Measurements from ENCODE around the gene CDAN1.

- TF ChIP-seq CTCF (conservative IDR thresholded peaks at IDR 0.05 in 1 of 2, IDR thresholded peaks at IDR 0.05 in 1 of 2; ENCODE audit: extremely low read depth in 1 of 2, insufficient read depth in 1 of 2, low read depth in 1 of 2, low read length in 2 of 2), result no peak
- no peak for TF ChIP-seq EZH2 (IDR thresholded peaks at IDR 0.05; ENCODE audit: borderline replicate concordance, low read length)
Measured at GRCh38 chr15:42726114-42726513, 10.8 kb downstream of the CDAN1 start.

All from mammary epithelial cell (primary cell).